ENCODE measurements around the gene GLYATL3. TPM values are rescaled to one million over a fixed set of nuclear protein-coding genes. Genes with fewer than 3 reads are reported as not detected.

GLYATL3 gene
- total RNA-seq, 1 donor from 2014 or later = not detected

DNA sequence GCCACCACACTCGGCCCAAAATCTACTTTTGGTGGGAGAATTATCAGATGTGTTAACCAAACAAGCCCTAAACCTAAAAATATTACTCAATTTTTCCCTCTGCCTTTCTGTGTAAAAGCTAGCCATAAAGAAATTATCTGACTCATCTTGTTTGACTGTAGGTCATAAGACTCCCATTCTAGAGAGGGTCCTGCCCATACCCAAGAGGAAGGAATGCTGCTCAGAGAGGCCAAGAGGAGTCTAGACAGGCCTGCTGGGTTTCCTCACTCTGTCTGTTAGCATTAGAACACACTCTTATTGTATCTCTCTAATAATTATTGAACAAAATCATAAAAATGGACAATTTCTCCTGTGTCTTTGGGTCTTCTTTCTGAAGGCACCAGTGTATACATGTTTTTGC lies 76.9 kb downstream of the GLYATL3 start:
- Histone ChIP-seq H3K4me1 (no peaks in the 10 kb centered on the region), H3K4me3 (no peak overlapping the region), H3K36me3 (no peaks in the 10 kb centered on the region), H3K9me3 (no peaks in the 10 kb centered on the region), H3K27ac (no peak overlapping the region), H3K27me3 (ENCODE audit: low read depth) (no peaks in the 10 kb centered on the region)
- DNase-seq (no peak), ATAC-seq (no peak)
- TF ChIP-seq, protein P1, sequence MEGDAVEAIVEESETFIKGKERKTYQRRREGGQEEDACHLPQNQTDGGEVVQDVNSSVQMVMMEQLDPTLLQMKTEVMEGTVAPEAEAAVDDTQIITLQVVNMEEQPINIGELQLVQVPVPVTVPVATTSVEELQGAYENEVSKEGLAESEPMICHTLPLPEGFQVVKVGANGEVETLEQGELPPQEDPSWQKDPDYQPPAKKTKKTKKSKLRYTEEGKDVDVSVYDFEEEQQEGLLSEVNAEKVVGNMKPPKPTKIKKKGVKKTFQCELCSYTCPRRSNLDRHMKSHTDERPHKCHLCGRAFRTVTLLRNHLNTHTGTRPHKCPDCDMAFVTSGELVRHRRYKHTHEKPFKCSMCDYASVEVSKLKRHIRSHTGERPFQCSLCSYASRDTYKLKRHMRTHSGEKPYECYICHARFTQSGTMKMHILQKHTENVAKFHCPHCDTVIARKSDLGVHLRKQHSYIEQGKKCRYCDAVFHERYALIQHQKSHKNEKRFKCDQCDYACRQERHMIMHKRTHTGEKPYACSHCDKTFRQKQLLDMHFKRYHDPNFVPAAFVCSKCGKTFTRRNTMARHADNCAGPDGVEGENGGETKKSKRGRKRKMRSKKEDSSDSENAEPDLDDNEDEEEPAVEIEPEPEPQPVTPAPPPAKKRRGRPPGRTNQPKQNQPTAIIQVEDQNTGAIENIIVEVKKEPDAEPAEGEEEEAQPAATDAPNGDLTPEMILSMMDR (IDR thresholded peaks at IDR 0.05) = no peak
- intact Hi-C loops (cut with DNase I) = no loop called here

Other genes starting within 250 kb of the GLYATL3 start
- 21.9 TPM for gene MMUT, start 36.7 kb upstream of the GLYATL3 start, total RNA-seq
- 4.3 TPM for gene CENPQ, start 36.6 kb upstream of the GLYATL3 start, total RNA-seq
- gene C6orf141, start 50.7 kb downstream of the GLYATL3 start, total RNA-seq = 4.1 TPM
- gene RHAG, start 136.9 kb downstream of the GLYATL3 start, total RNA-seq = not detected
- gene CRISP2, start 213.6 kb downstream of the GLYATL3 start, total RNA-seq = 0.83 TPM
- 2.5 TPM for gene CRISP3, start 244.5 kb downstream of the GLYATL3 start, total RNA-seq

Measured in lower lobe of right lung (tissue), 2 donors.